Activated T-helper 1 cell treated with Interleukin-2 at 50 U/mL for 16 hours (primary cell): ENCODE data around the gene ATXN7L1.

Experiments used
- DNase-seq: peaks from one replicate; pipeline ENCODE4 v3.0.0-alpha.2; 2020; ENCODE audit warnings: low read depth

The ATXN7L1 gene

DNA sequence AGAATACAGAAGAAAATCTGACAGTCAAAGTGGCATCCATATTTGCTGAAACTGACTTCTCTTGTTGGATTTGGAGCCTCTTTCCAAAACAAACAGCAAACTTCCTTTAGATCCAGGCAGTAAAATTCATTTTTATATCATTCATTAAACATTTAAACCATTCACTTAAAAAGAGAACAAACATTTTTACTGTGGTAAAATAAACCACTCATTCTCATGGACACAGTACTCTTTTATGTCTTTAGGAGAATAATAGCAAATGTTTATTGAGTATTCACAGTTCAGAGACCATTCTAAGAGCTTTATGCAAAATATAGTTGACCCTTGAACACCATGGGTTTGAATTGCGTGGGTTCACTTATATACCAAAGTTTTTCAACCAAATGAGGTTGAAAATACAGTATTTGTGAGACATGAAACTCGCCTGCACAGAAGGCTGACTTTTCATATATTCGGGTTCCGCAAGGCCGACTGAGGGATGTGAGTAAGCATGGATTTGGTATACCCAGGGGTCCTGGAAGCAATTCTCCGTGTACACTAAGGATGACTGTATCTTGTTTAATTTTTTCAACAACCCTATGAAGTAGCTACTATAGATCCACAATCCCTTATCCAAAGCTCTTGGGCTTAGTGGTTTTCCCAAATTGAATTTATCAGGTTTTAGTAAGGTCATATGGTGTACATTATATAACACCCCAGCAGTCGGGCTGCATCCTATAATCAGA lies 49.1 kb downstream of the ATXN7L1 start:
- no peak for DNase-seq

- no peak for DNase-seq
Observed at GRCh38 chr7:105826143-105826542, 50.3 kb downstream of the ATXN7L1 start.

GRCh38 chr7:105825371-105825770 lies 51.0 kb downstream of the ATXN7L1 start:
- no peak for DNase-seq

DNA sequence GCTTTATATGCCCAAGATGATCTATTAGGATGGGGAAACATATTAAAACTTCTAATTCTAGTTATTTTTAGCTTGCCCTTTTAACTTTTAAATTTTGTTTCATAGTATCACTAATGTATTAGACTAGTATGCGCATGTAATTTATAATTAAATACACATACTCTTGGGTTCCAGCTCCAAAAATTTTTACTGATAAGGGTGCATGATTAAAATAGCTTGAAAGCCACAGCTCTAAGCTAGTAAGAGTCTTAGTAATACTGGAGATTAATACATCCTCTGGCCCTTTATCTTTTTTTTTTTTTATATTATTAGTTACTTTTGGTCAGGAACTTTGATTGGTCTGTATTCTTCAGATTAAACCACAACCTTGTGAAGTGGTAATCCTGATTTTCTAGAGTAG lies 53.6 kb downstream of the ATXN7L1 start:
- no peak for DNase-seq

- no peak for DNase-seq
Observed at GRCh38 chr7:105821527-105821926, 54.9 kb downstream of the ATXN7L1 start.

- DNase-seq, result no peak
Observed at GRCh38 chr7:105820363-105821066, 55.9 kb downstream of the ATXN7L1 start.

GRCh38 chr7:105819559-105819958 lies 56.8 kb downstream of the ATXN7L1 start:
- DNase-seq, result no peak

DNA sequence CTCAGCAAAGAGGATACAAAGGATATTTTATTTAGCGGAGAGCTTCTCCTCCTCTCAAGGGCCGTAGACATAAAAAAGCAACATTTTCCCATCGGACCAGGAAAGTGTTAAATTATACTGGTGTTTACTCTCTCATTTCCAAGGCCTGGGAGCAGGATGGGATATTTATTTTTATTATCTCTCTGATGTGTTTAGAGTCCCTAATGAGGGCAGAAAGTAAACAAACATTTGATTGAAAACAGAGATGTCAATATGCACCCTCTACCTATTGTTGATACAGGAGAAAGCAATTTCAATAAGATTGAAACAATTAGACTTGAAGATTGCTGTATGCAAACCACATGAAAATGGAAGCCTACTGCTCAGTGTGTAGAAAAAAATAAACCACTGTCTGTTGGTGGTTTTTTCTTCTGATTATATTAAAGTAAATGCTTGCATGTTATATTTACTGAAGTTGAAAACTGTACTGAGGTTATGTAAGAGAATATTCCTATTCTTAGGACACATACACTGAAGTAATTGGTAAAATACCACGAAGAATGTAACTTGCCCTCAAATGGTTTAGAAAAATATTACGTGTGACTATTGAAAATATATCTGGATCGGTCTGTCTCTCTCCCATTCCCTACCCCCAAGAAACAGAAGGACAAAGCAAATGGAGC lies 59.3 kb downstream of the ATXN7L1 start:
- DNase-seq, result no peak

DNA sequence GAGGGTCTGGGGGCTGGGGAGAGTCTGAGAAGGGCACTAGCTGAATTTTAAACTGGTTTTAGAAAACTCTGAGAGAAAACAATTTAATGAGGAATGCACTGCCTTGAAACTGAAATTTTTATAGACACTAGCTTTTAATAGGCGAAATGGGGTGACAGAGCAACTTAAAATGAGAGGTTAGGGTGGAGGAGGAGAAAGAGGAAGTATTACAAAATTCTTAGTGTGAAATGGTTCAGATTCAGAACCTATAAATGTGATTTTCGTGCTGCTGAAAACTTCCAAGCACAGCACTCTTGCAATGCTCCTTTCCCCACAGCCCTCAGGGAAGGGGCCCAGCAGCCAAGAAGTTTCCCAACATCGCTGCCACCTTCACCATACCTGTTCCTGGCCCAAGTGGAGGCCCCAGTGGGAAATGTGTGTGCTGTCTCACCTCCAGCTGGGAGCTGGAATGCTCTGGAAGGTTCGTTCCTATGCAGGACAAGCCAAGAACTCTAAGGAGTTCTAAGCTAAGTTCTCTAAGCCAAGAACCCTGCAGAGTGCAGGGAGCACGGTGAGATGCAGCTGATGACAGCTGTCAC lies 60.0 kb downstream of the ATXN7L1 start:
- DNase-seq, result no peak

DNA sequence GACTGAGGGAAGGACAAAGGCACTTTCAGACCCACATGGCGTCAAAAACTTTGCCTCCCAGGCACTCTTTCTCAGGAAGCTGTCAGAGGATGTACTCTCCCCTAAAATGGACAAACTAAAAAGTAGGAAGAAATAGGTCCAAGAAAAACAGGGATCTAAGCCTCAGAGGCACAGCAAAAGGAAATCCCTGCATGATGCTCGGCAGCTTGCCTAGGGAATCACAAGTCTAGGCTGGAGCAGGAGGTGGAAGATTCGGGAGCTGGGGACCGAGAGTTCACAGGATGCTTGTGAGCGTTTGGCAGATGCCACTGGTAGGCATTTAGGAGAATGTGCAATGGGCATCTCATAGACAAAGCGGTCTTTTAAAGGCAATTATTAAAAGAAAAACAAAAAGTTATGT lies 60.8 kb downstream of the ATXN7L1 start:
- no peak for DNase-seq

- no peak for DNase-seq
Observed at GRCh38 chr7:105814481-105814880, 61.9 kb downstream of the ATXN7L1 start.

- DNase-seq, result no peak
Observed at GRCh38 chr7:105811189-105811847, 65.1 kb downstream of the ATXN7L1 start.

DNA sequence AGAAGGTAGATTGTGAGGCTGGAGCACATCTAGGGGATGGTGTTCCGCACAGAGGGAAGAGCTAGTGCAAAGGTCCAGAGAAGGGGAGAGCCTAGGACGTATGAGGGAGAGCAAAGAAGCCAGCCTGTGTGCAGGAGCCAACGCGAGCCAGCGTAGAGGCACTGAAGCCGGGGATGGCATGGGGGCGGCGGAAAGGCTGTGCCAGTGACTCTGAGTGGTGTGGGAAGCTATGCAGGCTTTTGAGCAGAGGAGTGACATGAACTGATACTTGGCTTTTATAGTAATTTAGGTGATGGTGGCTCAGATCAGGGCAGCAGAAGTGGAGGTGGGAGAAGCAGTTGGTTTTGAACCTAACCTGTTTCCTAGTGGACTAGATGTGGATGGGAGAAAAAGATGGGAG lies 65.8 kb downstream of the ATXN7L1 start:
- no peak for DNase-seq

GRCh38 chr7:105808703-105809590 lies 67.5 kb downstream of the ATXN7L1 start:
- peak; percentile 56 for DNase-seq

DNA sequence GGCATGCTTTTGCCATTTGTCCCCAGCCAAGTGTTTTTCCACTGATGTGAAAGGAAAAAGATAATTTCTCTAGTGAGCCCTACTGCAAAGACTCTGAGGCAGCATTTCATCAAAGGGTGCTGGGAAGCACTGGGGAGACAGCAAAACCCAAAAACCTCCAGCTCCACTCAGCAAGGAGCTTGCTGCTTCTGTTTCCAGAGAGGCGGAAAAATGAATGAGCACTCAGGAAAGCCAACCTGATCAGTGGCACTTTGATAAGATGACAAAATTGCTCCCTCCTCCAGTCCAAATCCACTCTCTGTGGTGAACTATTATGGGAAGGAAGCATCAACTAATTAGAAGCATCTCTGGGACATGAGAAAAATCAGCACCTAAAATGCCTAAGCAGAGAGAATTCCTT lies 68.2 kb downstream of the ATXN7L1 start:
- DNase-seq, result no peak

- DNase-seq, result no peak
Observed at GRCh38 chr7:105807448-105807762, 69.0 kb downstream of the ATXN7L1 start.

GRCh38 chr7:105806592-105807447 lies 69.6 kb downstream of the ATXN7L1 start:
- DNase-seq, result peak; percentile 27

DNA sequence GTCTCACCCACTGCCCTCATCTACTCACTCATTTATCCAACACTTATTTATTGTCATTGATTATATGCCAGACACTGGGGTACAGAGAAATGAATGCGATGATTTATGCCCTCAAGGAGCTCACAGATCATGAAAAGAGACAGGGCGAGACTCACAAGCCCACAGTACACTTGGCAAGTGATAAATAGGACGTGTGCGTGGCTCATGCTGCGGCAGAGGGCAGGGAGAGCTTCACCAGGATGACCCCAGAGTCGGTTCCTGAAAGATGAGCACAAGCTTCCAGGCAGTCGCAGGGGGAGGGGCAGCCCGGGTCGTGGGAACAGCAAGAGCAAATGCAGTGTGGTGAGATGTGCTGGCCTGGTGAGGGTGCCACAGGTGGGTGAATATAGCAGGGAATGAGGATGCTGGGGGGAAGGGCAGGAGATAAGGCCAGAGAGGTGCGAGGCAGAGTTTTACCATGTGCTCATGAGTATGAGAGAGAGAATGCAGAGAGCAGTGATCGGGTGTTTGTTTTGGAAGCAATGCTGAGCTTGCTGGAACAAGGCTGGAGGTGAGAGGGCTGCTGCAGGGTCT lies 70.9 kb downstream of the ATXN7L1 start:
- DNase-seq, result no peak

DNA sequence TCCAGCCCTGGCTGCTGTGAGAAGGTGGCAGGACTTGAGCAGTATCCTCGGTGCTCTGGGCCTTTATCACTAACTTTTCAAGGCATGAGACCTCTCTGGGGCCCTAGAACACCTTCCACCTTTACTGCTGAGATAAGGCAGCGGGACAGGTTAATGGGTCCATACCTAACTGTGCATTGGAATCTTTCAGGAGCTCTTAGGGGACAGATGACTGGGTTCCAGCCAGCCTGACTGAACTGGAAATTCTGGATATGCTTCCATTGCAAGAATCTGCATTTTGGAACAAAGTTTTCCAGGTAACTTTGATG lies 73.0 kb downstream of the ATXN7L1 start:
- no peak for DNase-seq
